ENCODE data around the gene YWHAE. TPM values are rescaled to one million over a fixed set of nuclear protein-coding genes. Genes with fewer than 3 reads are reported as not detected.

The YWHAE gene
- total and polyA plus RNA-seq, 2 experiments from 2014 or later = 339 to 566 TPM

GRCh38 chr17:1302761-1303160 lies 97.3 kb downstream of the YWHAE start:
- H3K4me2 ChIP-seq = no peak overlapping the region
- no peaks in the 10 kb centered on the region for H3K36me3 ChIP-seq (replicated peaks; ENCODE audit: insufficient read depth, low read depth)
- H3K9me2 ChIP-seq (replicated peaks; ENCODE audit: insufficient read depth) = no peaks in the 10 kb centered on the region
- no peaks in the 10 kb centered on the region for H4K20me1 ChIP-seq (ENCODE audit: insufficient read depth, poor library complexity, severe bottlenecking)
- no peak for TF ChIP-seq EZH2 (IDR thresholded peaks at IDR 0.05; ENCODE audit: borderline replicate concordance)
- TF ChIP-seq EZH2phosphoT487 (IDR thresholded peaks at IDR 0.05; ENCODE audit: low read depth, severe bottlenecking, unreplicated experiment) = no peak
- no peaks in the 10 kb centered on the region for H3K79me2 ChIP-seq
- WGBS (ENCODE audit: low lambda C conversion rate, missing lambda C conversion rate) = 87% methylated on average over 16 of the region's 18 CpGs
- no peaks in the 10 kb centered on the region for H3K9me3 ChIP-seq (ENCODE audit: low read depth)
- no peak overlapping the region for H2AFZ ChIP-seq
- H3K4me3 ChIP-seq = no peak overlapping the region
- H3K27me3 ChIP-seq = no peaks in the 10 kb centered on the region
- H3K27ac ChIP-seq = no peak overlapping the region
- no peak for DNase-seq (ENCODE audit: low spot score)
- H3K4me1 ChIP-seq (ENCODE audit: insufficient read depth) = no peaks in the 10 kb centered on the region

GRCh38 chr17:1301546-1301945 lies 98.5 kb downstream of the YWHAE start:
- no peaks in the 10 kb centered on the region for H3K9me3 ChIP-seq (ENCODE audit: low read depth)
- H4K20me1 ChIP-seq (ENCODE audit: insufficient read depth, poor library complexity, severe bottlenecking) = no peaks in the 10 kb centered on the region
- DNase-seq (ENCODE audit: low spot score) = no peak
- no peak overlapping the region for H3K4me3 ChIP-seq
- no peaks in the 10 kb centered on the region for H3K9me2 ChIP-seq (replicated peaks; ENCODE audit: insufficient read depth)
- H3K27me3 ChIP-seq = no peaks in the 10 kb centered on the region
- TF ChIP-seq CTCF (IDR thresholded peaks at IDR 0.05; ENCODE audit: poor library complexity) (no peak), EZH2 (IDR thresholded peaks at IDR 0.05; ENCODE audit: borderline replicate concordance) (no peak), EZH2phosphoT487 (IDR thresholded peaks at IDR 0.05; ENCODE audit: low read depth, severe bottlenecking, unreplicated experiment) (no peak)
- no peaks in the 10 kb centered on the region for H3K36me3 ChIP-seq (replicated peaks; ENCODE audit: insufficient read depth, low read depth)
- no peaks in the 10 kb centered on the region for H3K4me1 ChIP-seq (ENCODE audit: insufficient read depth)
- H3K4me2 ChIP-seq = no peak overlapping the region
- no peak overlapping the region for H3K27ac ChIP-seq
- no peaks in the 10 kb centered on the region for H3K79me2 ChIP-seq
- 70% methylated on average over 14 of the region's 14 CpGs for WGBS (ENCODE audit: low lambda C conversion rate, missing lambda C conversion rate)
- H2AFZ ChIP-seq = no peak overlapping the region

GRCh38 chr17:1300371-1300905 lies 99.6 kb downstream of the YWHAE start:
- 87% methylated on average over 16 of the region's 17 CpGs for WGBS (ENCODE audit: low lambda C conversion rate, missing lambda C conversion rate)
- Histone ChIP-seq H3K4me3 (no peak overlapping the region), H2AFZ (no peak overlapping the region), H3K4me2 (no peak overlapping the region), H3K27ac (no peak overlapping the region), H3K4me1 (ENCODE audit: insufficient read depth) (no peaks in the 10 kb centered on the region), H4K20me1 (ENCODE audit: insufficient read depth, poor library complexity, severe bottlenecking) (no peaks in the 10 kb centered on the region), H3K27me3 (no peaks in the 10 kb centered on the region), H3K36me3 (replicated peaks; ENCODE audit: insufficient read depth, low read depth) (no peaks in the 10 kb centered on the region), H3K9me2 (replicated peaks; ENCODE audit: insufficient read depth) (no peaks in the 10 kb centered on the region), H3K79me2 (no peaks in the 10 kb centered on the region), H3K9me3 (ENCODE audit: low read depth) (no peaks in the 10 kb centered on the region)
- DNase-seq (ENCODE audit: low spot score) = no peak
- TF ChIP-seq EZH2phosphoT487 (IDR thresholded peaks at IDR 0.05; ENCODE audit: low read depth, severe bottlenecking, unreplicated experiment) = no peak
- no peak for TF ChIP-seq CTCF (IDR thresholded peaks at IDR 0.05; ENCODE audit: poor library complexity)
- TF ChIP-seq EZH2 (IDR thresholded peaks at IDR 0.05; ENCODE audit: borderline replicate concordance) = no peak

- Histone ChIP-seq H3K27ac (no peak overlapping the region), H3K27me3 (no peaks in the 10 kb centered on the region), H3K9me2 (replicated peaks; ENCODE audit: insufficient read depth) (no peaks in the 10 kb centered on the region), H3K79me2 (no peaks in the 10 kb centered on the region), H3K4me1 (ENCODE audit: insufficient read depth) (no peaks in the 10 kb centered on the region), H3K9me3 (ENCODE audit: low read depth) (no peaks in the 10 kb centered on the region), H3K36me3 (replicated peaks; ENCODE audit: insufficient read depth, low read depth) (no peaks in the 10 kb centered on the region), H3K4me2 (no peak overlapping the region), H2AFZ (no peak overlapping the region), H4K20me1 (ENCODE audit: insufficient read depth, poor library complexity, severe bottlenecking) (no peaks in the 10 kb centered on the region), H3K4me3 (no peak overlapping the region)
- TF ChIP-seq EZH2 (IDR thresholded peaks at IDR 0.05; ENCODE audit: borderline replicate concordance) (no peak), EZH2phosphoT487 (IDR thresholded peaks at IDR 0.05; ENCODE audit: low read depth, severe bottlenecking, unreplicated experiment) (no peak), CTCF (IDR thresholded peaks at IDR 0.05; ENCODE audit: poor library complexity) (no peak)
- WGBS (ENCODE audit: low lambda C conversion rate, missing lambda C conversion rate) = 84% methylated on average over 22 of the region's 22 CpGs
- no peak for DNase-seq (ENCODE audit: low spot score)
Observed at GRCh38 chr17:1299552-1300370, 100.3 kb downstream of the YWHAE start.
